Calu3 (cell line): Measurements from ENCODE around the gene ESRRG. TPM values are rescaled to one million over a fixed set of nuclear protein-coding genes. Genes with fewer than 3 reads are reported as not detected.
"Not testable (repeated sequence)": the region's sequence is repeated elsewhere in the genome, so short reads cannot be mapped to it uniquely, and the experiment has no call there.

Experiments used
- BruUV-seq: library from RNA; stranded (reverse); fragments of 400-500 nt; replicated peaks from 2 replicates; lab custom pipeline; 2021; lab: Mats Ljungman, UMichigan
- CTCF ChIA-PET: fragments of 300-600 bp; sonication (Branson Sonifier 250); formaldehyde crosslinking; loops from one replicate; lab custom pipeline; 2022; ENCODE audit warnings: antibody characterized with exemption; lab: Charles Lee
- DNase-seq: peaks from one replicate; pipeline ENCODE4 v3.0.0; 2022
- H3K27ac Mint-ChIP-seq: one replicate; pipeline ENCODE4 v1.8.0; 2022; ENCODE audit warnings: mixed read lengths; ENCODE audit not compliant: unreplicated experiment
- H3K27me3 Mint-ChIP-seq: one replicate; pipeline ENCODE4 v1.8.0; 2022; ENCODE audit warnings: mixed read lengths; ENCODE audit not compliant: unreplicated experiment
- H3K36me3 Mint-ChIP-seq: one replicate; pipeline ENCODE4 v1.8.0; 2022; ENCODE audit warnings: mild to moderate bottlenecking, moderate library complexity, mixed read lengths; ENCODE audit not compliant: insufficient read depth, unreplicated experiment
- H3K4me1 Mint-ChIP-seq: one replicate; pipeline ENCODE4 v1.8.0; 2022; ENCODE audit warnings: mild to moderate bottlenecking, low read depth, mixed read lengths; ENCODE audit not compliant: unreplicated experiment
- H3K4me3 Mint-ChIP-seq: one replicate; pipeline ENCODE4 v1.8.0; 2022; ENCODE audit warnings: mild to moderate bottlenecking, low read depth, moderate library complexity, mixed read lengths; ENCODE audit not compliant: unreplicated experiment
- H3K9me3 Mint-ChIP-seq: one replicate; pipeline ENCODE4 v1.8.0; 2022; ENCODE audit warnings: low read depth, mixed read lengths; ENCODE audit not compliant: unreplicated experiment
- CTCF ChIP-seq: fragments of 200-600 bp; IDR thresholded peaks from one replicate; pipeline ENCODE4 v1.8.0; 2022; ENCODE audit warnings: antibody characterized with exemption; ENCODE audit not compliant: unreplicated experiment
- intact Hi-C: fragments of 100-400 bp; cut with micrococcal nuclease; formaldehyde crosslinking; loops from one replicate; pipeline ENCODE4 v1.10.0; 2022; ENCODE audit not compliant: unreplicated experiment
- total RNA-seq: library from RNA; stranded (reverse); gene quantifications from 2 replicates; pipeline ENCODE4 v1.2.3, GENCODE V29; 2022

ESRRG gene
- total RNA-seq, 1 experiment from 2014 or later = 1.3 TPM

DNA sequence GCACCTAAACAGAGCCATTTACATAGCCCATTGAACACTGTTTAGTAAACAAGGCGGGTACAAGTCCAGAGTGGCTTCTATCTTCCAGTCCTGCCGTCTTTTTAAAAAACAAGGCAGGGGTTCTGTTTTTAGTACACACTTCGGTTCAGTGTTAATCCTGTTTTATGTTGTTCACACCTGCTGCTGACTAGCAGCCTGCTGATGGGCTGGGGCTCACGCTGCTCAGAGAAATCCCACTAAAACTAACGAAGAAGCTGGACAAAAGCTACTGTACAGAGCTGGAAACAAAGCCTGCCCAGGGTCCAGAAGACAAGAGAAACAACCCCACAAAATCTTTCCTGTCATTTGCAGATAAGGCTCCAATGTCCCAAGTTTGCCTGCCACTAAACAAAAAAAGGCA is 13.2 kb downstream of the ESRRG start:
- intact Hi-C loops = no loop called here
- CTCF ChIA-PET = interaction anchor here (0.6 to 0.7 kb wide), 2 partner anchors 15 to 211 kb away, joined by 3 read pairs; no protein-coding TSS in a partner anchor
- DNase-seq = no peak
- Mint-ChIP-seq H3K4me3 (no peak overlapping the region), H3K36me3 (no peaks in the 10 kb centered on the region), H3K9me3 (no peaks in the 10 kb centered on the region), H3K27ac (no peak overlapping the region), H3K27me3 (no peaks in the 10 kb centered on the region), H3K4me1 (no peaks in the 10 kb centered on the region)
- no TSS peak for BruUV-seq
- TF ChIP-seq CTCF = no peak

DNA sequence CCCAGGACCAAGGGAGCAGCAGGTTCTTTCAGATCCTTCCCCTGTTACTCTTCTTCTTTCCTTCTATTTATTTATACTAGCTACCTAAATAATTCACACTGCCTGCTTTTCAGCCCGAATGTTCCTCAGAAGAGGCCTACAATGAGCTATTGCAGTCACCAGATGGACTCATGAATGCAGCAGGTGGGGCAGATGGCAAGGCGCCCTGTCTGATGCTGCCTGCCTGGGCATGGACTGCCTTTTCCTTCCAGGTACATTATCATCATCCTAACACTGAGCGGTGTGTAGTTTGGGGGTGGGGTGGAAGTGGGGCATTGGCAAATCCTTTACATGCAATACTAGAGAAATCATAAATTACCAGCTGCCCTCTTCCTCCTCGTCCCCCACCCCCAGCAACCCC is 17.6 kb downstream of the ESRRG start:
- intact Hi-C loops = no loop called here
- TF ChIP-seq CTCF = no peak
- no TSS peak for BruUV-seq
- Mint-ChIP-seq H3K4me1 (no peaks in the 10 kb centered on the region), H3K9me3 (no peaks in the 10 kb centered on the region), H3K36me3 (no peaks in the 10 kb centered on the region), H3K4me3 (no peak overlapping the region), H3K27ac (no peak overlapping the region), H3K27me3 (no peaks in the 10 kb centered on the region)
- CTCF ChIA-PET = no interaction called here
- DNase-seq = no peak

GRCh38 chr1:216704065-216704464 is 19.2 kb downstream of the ESRRG start:
- H3K27me3 Mint-ChIP-seq, BruUV-seq, intact Hi-C loops, H3K27ac Mint-ChIP-seq, H3K36me3 Mint-ChIP-seq, H3K9me3 Mint-ChIP-seq, DNase-seq, H3K4me1 Mint-ChIP-seq, H3K4me3 Mint-ChIP-seq: not testable (repeated sequence)
- CTCF ChIA-PET = interaction anchor here (0.6 kb wide), 1 partner anchor 81 kb away, joined by 3 read pairs; no protein-coding TSS in a partner anchor

DNA sequence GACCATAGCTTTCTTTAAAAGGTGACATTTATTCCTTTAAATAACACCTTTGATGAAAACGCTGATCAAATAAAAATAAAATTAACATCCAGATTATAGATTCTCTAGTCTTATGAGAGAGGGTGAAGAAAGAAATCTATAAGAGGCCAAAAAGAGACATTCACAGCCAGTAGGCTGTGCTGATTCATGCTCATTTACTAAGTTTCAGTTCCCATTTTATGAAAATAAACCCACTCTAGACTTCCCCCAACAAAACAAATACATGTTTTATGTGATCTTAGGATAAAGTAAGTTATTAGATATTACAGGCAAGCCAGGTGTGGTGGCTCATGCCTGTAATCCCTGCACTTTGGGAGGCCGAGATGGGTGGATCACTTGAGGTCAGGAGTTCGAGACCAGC is 21.1 kb downstream of the ESRRG start:
- no TSS peak for BruUV-seq
- no peaks in the 10 kb centered on the region for H3K27me3 Mint-ChIP-seq

More for the DNA sequence above, 21.1 kb downstream of the ESRRG start:
- no peak overlapping the region for H3K27ac Mint-ChIP-seq
- intact Hi-C loops = no loop called here
- no peak overlapping the region for H3K4me3 Mint-ChIP-seq
- H3K4me1 Mint-ChIP-seq = no peaks in the 10 kb centered on the region
- CTCF ChIA-PET = no interaction called here
- no peak for DNase-seq
- TF ChIP-seq CTCF = no peak
- H3K9me3 Mint-ChIP-seq = no peaks in the 10 kb centered on the region
- no peaks in the 10 kb centered on the region for H3K36me3 Mint-ChIP-seq
